Uterus (tissue), 2 donors: Measurements from ENCODE around the gene MCIDAS.

ENCODE experiments used
- POLR2A ChIP-seq, 2 donors: fragments of 450-650 bp; IDR thresholded peaks; one replicate each; pipeline ENCODE4 v1.6.1; 2016; ENCODE audit warnings: antibody characterized with exemption in 2 of 2, mild to moderate bottlenecking in 1 of 2, moderate library complexity in 1 of 2
- TF ChIP-seq, protein P1 (sequence below), 4 experiments: fragments of 200-600 bp in 2 of 4; fragments of 450-650 bp in 2 of 4; sonication (generic) in 2 of 4; IDR thresholded peaks; one replicate each; pipeline ENCODE4 v1.5.1; 2016 to 2019; ENCODE audit warnings: antibody characterized with exemption in 4 of 4, mild to moderate bottlenecking in 2 of 4, moderate library complexity in 1 of 4

DNA sequence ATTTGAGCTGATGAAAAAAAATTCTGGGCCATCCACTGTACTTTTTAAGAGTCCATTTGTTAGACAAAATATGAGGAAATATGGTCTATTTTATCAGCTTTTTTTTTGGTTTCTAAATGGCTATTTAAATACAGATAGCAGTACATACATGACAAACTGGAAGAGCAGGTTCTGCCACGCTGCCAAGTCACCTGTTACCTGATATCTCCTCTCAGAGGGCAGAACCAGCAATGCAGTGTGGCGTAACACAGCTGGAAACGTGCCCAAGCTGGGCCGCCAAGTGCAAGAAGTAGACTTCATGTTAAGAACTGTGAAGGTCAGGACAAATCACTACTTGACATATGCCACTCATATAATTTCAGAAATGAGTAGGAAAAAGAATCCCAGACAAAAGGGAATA, 8.1 kb downstream of the MCIDAS start:
- TF ChIP-seq, protein P1, sequence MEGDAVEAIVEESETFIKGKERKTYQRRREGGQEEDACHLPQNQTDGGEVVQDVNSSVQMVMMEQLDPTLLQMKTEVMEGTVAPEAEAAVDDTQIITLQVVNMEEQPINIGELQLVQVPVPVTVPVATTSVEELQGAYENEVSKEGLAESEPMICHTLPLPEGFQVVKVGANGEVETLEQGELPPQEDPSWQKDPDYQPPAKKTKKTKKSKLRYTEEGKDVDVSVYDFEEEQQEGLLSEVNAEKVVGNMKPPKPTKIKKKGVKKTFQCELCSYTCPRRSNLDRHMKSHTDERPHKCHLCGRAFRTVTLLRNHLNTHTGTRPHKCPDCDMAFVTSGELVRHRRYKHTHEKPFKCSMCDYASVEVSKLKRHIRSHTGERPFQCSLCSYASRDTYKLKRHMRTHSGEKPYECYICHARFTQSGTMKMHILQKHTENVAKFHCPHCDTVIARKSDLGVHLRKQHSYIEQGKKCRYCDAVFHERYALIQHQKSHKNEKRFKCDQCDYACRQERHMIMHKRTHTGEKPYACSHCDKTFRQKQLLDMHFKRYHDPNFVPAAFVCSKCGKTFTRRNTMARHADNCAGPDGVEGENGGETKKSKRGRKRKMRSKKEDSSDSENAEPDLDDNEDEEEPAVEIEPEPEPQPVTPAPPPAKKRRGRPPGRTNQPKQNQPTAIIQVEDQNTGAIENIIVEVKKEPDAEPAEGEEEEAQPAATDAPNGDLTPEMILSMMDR (IDR thresholded peaks at IDR 0.05), result no peak
- no peak for TF ChIP-seq POLR2A (IDR thresholded peaks at IDR 0.05)
